Osteoblast (primary cell): ENCODE results near the gene CNKSR3. TPM values are rescaled to one million over a fixed set of nuclear protein-coding genes. Genes with fewer than 3 reads are reported as not detected.
A peak's percentile ranks its signal among the peaks of the same experiment; 100 is the strongest.

ENCODE experiments used
- DNase-seq: peaks from one replicate; pipeline ENCODE4 v3.0.0; 2011; ENCODE audit warnings: low spot score, mixed read lengths; ENCODE audit not compliant: insufficient read length; ENCODE audit errors: missing footprints
- H2AFZ ChIP-seq: 2 replicates; pipeline ENCODE4 v1.6.0; 2011; ENCODE audit warnings: mild to moderate bottlenecking, low read length
- H3K27ac ChIP-seq: 2 replicates; pipeline ENCODE4 v1.5.1; 2011; ENCODE audit warnings: mild to moderate bottlenecking, low read depth, low read length, moderate library complexity
- H3K27me3 ChIP-seq: 2 replicates; pipeline ENCODE4 v1.6.0; 2012; ENCODE audit warnings: mild to moderate bottlenecking, control low read depth, inconsistent platforms, low read length, moderate library complexity; ENCODE audit not compliant: insufficient read depth
- H3K36me3 ChIP-seq: 2 replicates; pipeline ENCODE4 v1.5.1; 2011; ENCODE audit warnings: mild to moderate bottlenecking, low read length, control low read depth, moderate library complexity; ENCODE audit not compliant: insufficient read depth
- H3K4me1 ChIP-seq: 2 replicates; pipeline ENCODE4 v1.5.1; 2011; ENCODE audit warnings: mild to moderate bottlenecking, low read length, control low read depth, moderate library complexity; ENCODE audit not compliant: insufficient read depth
- H3K4me2 ChIP-seq: 2 replicates; pipeline ENCODE4 v1.6.0; 2011; ENCODE audit warnings: mild to moderate bottlenecking, low read length; ENCODE audit not compliant: insufficient read depth
- H3K4me3 ChIP-seq: fragments of 200-600 bp; sonication (generic); 3 replicates; pipeline ENCODE4 v1.5.1; 2012; ENCODE audit warnings: mild to moderate bottlenecking, low read length, inconsistent platforms; ENCODE audit not compliant: insufficient read depth
- H3K79me2 ChIP-seq: 2 replicates; pipeline ENCODE4 v1.6.0; 2012; ENCODE audit warnings: mild to moderate bottlenecking, low read length, control low read depth, inconsistent platforms; ENCODE audit not compliant: insufficient read depth
- H3K9me3 ChIP-seq: 2 replicates; pipeline ENCODE4 v1.5.1; 2011; ENCODE audit warnings: low read depth, low read length, control low read depth
- H4K20me1 ChIP-seq: 2 replicates; pipeline ENCODE4 v1.6.0; 2012; ENCODE audit warnings: mild to moderate bottlenecking, low read length, control low read depth; ENCODE audit not compliant: insufficient read depth
- CTCF ChIP-seq: IDR thresholded peaks from 2 replicates; pipeline ENCODE4 v1.5.1; 2011; ENCODE audit warnings: mild to moderate bottlenecking, low read depth, low read length, moderate library complexity; ENCODE audit errors: extremely low read depth
- total RNA-seq: library from RNA; depleted of rRNA; stranded (reverse); fragments of >200 nt; gene quantifications from 2 replicates; pipeline ENCODE4 v1.2.3, GENCODE V29; 2012

CNKSR3 gene
- total RNA-seq, 1 donor: 5.4 TPM

- no peak for TF ChIP-seq CTCF
- no peak overlapping the region for H2AFZ ChIP-seq
- H3K79me2 ChIP-seq: no peaks in the 10 kb centered on the region
- H3K27me3 ChIP-seq: no peaks in the 10 kb centered on the region
- no peaks in the 10 kb centered on the region for H3K9me3 ChIP-seq
- H3K4me2 ChIP-seq: no peak overlapping the region
- no peaks in the 10 kb centered on the region for H3K36me3 ChIP-seq
- H3K27ac ChIP-seq: no peak overlapping the region
- H3K4me1 ChIP-seq: peaks cover 46% of the 10 kb centered on the region
- H4K20me1 ChIP-seq: no peaks in the 10 kb centered on the region
- no peak overlapping the region for H3K4me3 ChIP-seq
- no peak for DNase-seq
Measured at GRCh38 chr6:154406301-154406700, 104.2 kb downstream of the CNKSR3 start.

- peak; percentile 59 for DNase-seq
- no peaks in the 10 kb centered on the region for H4K20me1 ChIP-seq
Measured at GRCh38 chr6:154404791-154405400, 105.6 kb downstream of the CNKSR3 start.

GRCh38 chr6:154403788-154404187 is 106.7 kb downstream of the CNKSR3 start:
- Histone ChIP-seq H3K27me3 (no peaks in the 10 kb centered on the region), H2AFZ (peak overlapping the region; percentile 17), H3K4me1 (peaks cover 33% of the 10 kb centered on the region), H3K9me3 (no peaks in the 10 kb centered on the region), H3K79me2 (no peaks in the 10 kb centered on the region), H3K4me3 (no peak overlapping the region), H3K4me2 (peak overlapping the region; percentile 26), H3K36me3 (peaks cover 4% of the 10 kb centered on the region), H3K27ac (peak overlapping the region; percentile 81), H4K20me1 (no peaks in the 10 kb centered on the region)
- no peak for TF ChIP-seq CTCF
- DNase-seq: no peak

More at GRCh38 chr6:154404791-154405400, 105.6 kb downstream of the CNKSR3 start:
- Histone ChIP-seq H3K9me3 (no peaks in the 10 kb centered on the region), H3K79me2 (no peaks in the 10 kb centered on the region), H3K27ac (peak overlapping the region; percentile 81), H3K36me3 (peaks cover 4% of the 10 kb centered on the region), H3K4me3 (peak overlapping the region; percentile 66), H3K27me3 (no peaks in the 10 kb centered on the region), H3K4me1 (peaks cover 35% of the 10 kb centered on the region), H3K4me2 (peak overlapping the region; percentile 87), H2AFZ (no peak overlapping the region)
- TF ChIP-seq CTCF: no peak

GRCh38 chr6:154402081-154402780 is 108.3 kb downstream of the CNKSR3 start:
- Histone ChIP-seq H3K4me1 (peaks cover 33% of the 10 kb centered on the region), H2AFZ (no peak overlapping the region), H3K9me3 (no peaks in the 10 kb centered on the region), H3K27ac (no peak overlapping the region), H4K20me1 (no peaks in the 10 kb centered on the region), H3K4me2 (no peak overlapping the region), H3K79me2 (no peaks in the 10 kb centered on the region), H3K36me3 (peaks cover 4% of the 10 kb centered on the region), H3K4me3 (no peak overlapping the region), H3K27me3 (no peaks in the 10 kb centered on the region)
- no peak for TF ChIP-seq CTCF
- no peak for DNase-seq
